Measurements from ENCODE around the gene TXN.

GRCh38 chr9:110249603-110250002 lies 6.7 kb downstream of the TXN start:
- TF ChIP-seq CTCF (IDR thresholded peaks at IDR 0.05) (no peak), POLR2A (IDR thresholded peaks at IDR 0.05) (no peak)

Measured in uterus (tissue), 2 donors.